HepG2 (cell line): ENCODE results near the gene ABCG1. TPM values are rescaled to one million over a fixed set of nuclear protein-coding genes. Genes with fewer than 3 reads are reported as not detected.

Experiments used
- ATAC-seq: fragments of 200-7000 bp; cut with Tn5 transposase; 3 replicates; pipeline ENCODE4 v1.9.1; 2020; ENCODE audit warnings: mild to moderate bottlenecking, moderate library complexity
- BruUV-seq: library from RNA; stranded (reverse); fragments of 400-500 nt; replicated peaks from 2 replicates; lab custom pipeline; 2021; lab: Mats Ljungman, UMichigan
- CTCF ChIA-PET: fragments of 300-600 bp; formaldehyde crosslinking; extraction: SDS; loops from one replicate; lab custom pipeline; 2021; ENCODE audit warnings: low total read pairs, inconsistent platforms, low intra/inter-chr PET ratio; lab: Yijun Ruan, JAX
- POLR2A ChIA-PET: fragments of 350-600 bp; sonication (Branson Sonifier 250); formaldehyde crosslinking; loops from one replicate; lab custom pipeline; 2020; ENCODE audit warnings: antibody characterized with exemption, inconsistent platforms; lab: Yijun Ruan, JAX
- DNase-seq: peaks from one replicate; pipeline ENCODE4 v3.0.0-alpha.2; 2015; ENCODE audit warnings: low spot score
- FAIRE-seq: peaks from 3 replicates; lab custom pipeline; 2011; peaks lifted over from hg19 to GRCh38; lab: Jason Lieb, UNC
- H2AFZ ChIP-seq: one replicate; pipeline ENCODE4 v1.6.1; 2011; ENCODE audit warnings: low read length, inconsistent platforms
- H3K27ac ChIP-seq: fragments of 300-600 bp; 3 replicates; pipeline ENCODE4 v1.8.0; 2011; ENCODE audit warnings: mixed run types, mild to moderate bottlenecking, mixed read lengths, low read length, inconsistent platforms; ENCODE audit not compliant: insufficient read depth; ENCODE audit errors: extremely low read length
- H3K27me3 ChIP-seq, 2 experiments: fragments of 200-600 bp in 1 of 2; 2 replicates in 1 of 2; 3 replicates in 1 of 2; pipeline versions ENCODE4 v1.6.0 to v1.8.0; 2011; ENCODE audit warnings: low read length in 2 of 2, mild to moderate bottlenecking in 2 of 2, moderate library complexity in 2 of 2, inconsistent platforms in 1 of 2; ENCODE audit not compliant: insufficient read depth in 2 of 2, control insufficient read depth in 1 of 2
- H3K36me3 ChIP-seq, 2 experiments: fragments of 200-600 bp in 1 of 2; replicated peaks in 1 of 2; 2 replicates in 1 of 2; 3 replicates in 1 of 2; pipeline versions ENCODE4 v1.5.1 to v1.8.0; 2011; ENCODE audit warnings: low read length in 2 of 2, inconsistent platforms in 1 of 2; ENCODE audit not compliant: insufficient read depth in 2 of 2, control insufficient read depth in 1 of 2
- H3K4me1 ChIP-seq: 2 replicates; pipeline ENCODE4 v1.5.1; 2012; ENCODE audit warnings: low read length, inconsistent platforms; ENCODE audit not compliant: insufficient read depth
- H3K4me2 ChIP-seq: 2 replicates; pipeline ENCODE4 v1.6.0; 2011; ENCODE audit warnings: low read depth, low read length, inconsistent platforms
- H3K4me3 ChIP-seq, 3 experiments: fragments of 200-600 bp in 1 of 3; sonication (generic), shearing (Covaris generic) in 1 of 3; replicated peaks in 1 of 3; 2 replicates each; pipeline ENCODE4 v1.5.1; 2011 to 2016; ENCODE audit warnings: low read length in 3 of 3, inconsistent platforms in 2 of 3, low read depth in 2 of 3, mild to moderate bottlenecking in 2 of 3, control low read depth in 1 of 3, mixed read lengths in 1 of 3; ENCODE audit not compliant: insufficient read depth in 1 of 3
- H3K79me2 ChIP-seq: one replicate; pipeline ENCODE4 v1.6.1; 2011; ENCODE audit warnings: low read length, inconsistent platforms; ENCODE audit not compliant: insufficient read depth
- H3K9ac ChIP-seq: 2 replicates; pipeline ENCODE4 v1.6.0; 2011; ENCODE audit warnings: mild to moderate bottlenecking, low read depth, low read length, inconsistent platforms; ENCODE audit not compliant: insufficient read depth
- H3K9me3 ChIP-seq: 2 replicates; pipeline ENCODE4 v1.5.1; 2012; ENCODE audit warnings: mild to moderate bottlenecking, low read length
- H4K20me1 ChIP-seq: 2 replicates; pipeline ENCODE4 v1.6.0; 2011; ENCODE audit warnings: inconsistent platforms, mild to moderate bottlenecking, low read length, moderate library complexity; ENCODE audit not compliant: insufficient read depth
- CBX2 ChIP-seq, 2 experiments: fragments of 200-600 bp in 1 of 2; sonication (generic); formaldehyde crosslinking in 1 of 2; IDR thresholded peaks; 2 replicates each; pipeline versions ENCODE4 v1.7.0 to v1.8.1; 2018 to 2022; ENCODE audit warnings: low read depth in 2 of 2, low read length in 1 of 2, mild to moderate bottlenecking in 1 of 2, missing genetic modification reagents in 1 of 2
- CERS6 ChIP-seq: sonication (generic); formaldehyde crosslinking; IDR thresholded peaks from 2 replicates; pipeline ENCODE4 v1.5.0; 2020; ENCODE audit warnings: missing genetic modification reagents
- in situ Hi-C: cut with HindIII; loops from 2 replicates; pipeline ENCODE4 v1.10.0; 2017; ENCODE audit warnings: low pct_unique_long_range_greater_than_20kb; ENCODE audit not compliant: extremely low pct_ligation_motif_present
- intact Hi-C: fragments of 100-400 bp; cut with micrococcal nuclease; formaldehyde crosslinking; loops from one replicate; pipeline ENCODE4 v1.10.0; 2022; ENCODE audit not compliant: unreplicated experiment
- polyA plus RNA-seq, 8 experiments: library from polyadenylated mRNA; depleted of rRNA in 3 of 8; stranded (reverse) in 7 of 8; unstranded in 1 of 8; fragments of >200 nt; fragmentation: Illumina TruSeq in 4 of 8; extraction: Trizol in 4 of 8; gene quantifications; 2 replicates each; pipeline versions ENCODE4 v1.2.1 to v1.2.3, GENCODE V29; 2011 to 2016; ENCODE audit warnings: low read depth in 4 of 8, missing spikeins in 1 of 8, mixed read lengths in 1 of 8; ENCODE audit not compliant: insufficient read depth in 1 of 8
- total RNA-seq, 5 experiments: library from RNA; depleted of rRNA; stranded (reverse); fragments of >200 nt; fragmentation: Illumina TruSeq; extraction: Trizol; gene quantifications; 2 replicates each; pipeline ENCODE4 v1.2.3, GENCODE V29; 2016; ENCODE audit warnings: low read depth in 1 of 5
- TF ChIP-seq, protein P1 (sequence below): fragments of 450-650 bp; IDR thresholded peaks from 2 replicates; pipeline ENCODE4 v1.6.1; 2017; ENCODE audit warnings: mild to moderate bottlenecking

ABCG1 gene
- total and polyA plus RNA-seq, 2 of the 13 experiments (the other 11 are each of a cell fraction or from before 2014, with no cell fraction given): 0.04 TPM; not detected in 1

- Histone ChIP-seq H3K4me3 (no peak overlapping the region), H3K27ac (no peak overlapping the region), H2AFZ (no peak overlapping the region), H3K79me2 (no peaks in the 10 kb centered on the region), H4K20me1 (no peaks in the 10 kb centered on the region), H3K9me3 (no peaks in the 10 kb centered on the region), H3K36me3 (no peaks in the 10 kb centered on the region), H3K4me2 (no peak overlapping the region), H3K27me3 (no peaks in the 10 kb centered on the region; a peak in 1 of 5 replicates), H3K9ac (no peak overlapping the region), H3K4me1 (peaks cover 19% of the 10 kb centered on the region)
- CTCF ChIA-PET: no interaction called here
- in situ Hi-C loops (no loop called here), intact Hi-C loops (no loop called here)
- POLR2A ChIA-PET: no interaction called here
- ATAC-seq: no peak
- FAIRE-seq: no peak
- no TSS peak for BruUV-seq
- TF ChIP-seq, protein P1, sequence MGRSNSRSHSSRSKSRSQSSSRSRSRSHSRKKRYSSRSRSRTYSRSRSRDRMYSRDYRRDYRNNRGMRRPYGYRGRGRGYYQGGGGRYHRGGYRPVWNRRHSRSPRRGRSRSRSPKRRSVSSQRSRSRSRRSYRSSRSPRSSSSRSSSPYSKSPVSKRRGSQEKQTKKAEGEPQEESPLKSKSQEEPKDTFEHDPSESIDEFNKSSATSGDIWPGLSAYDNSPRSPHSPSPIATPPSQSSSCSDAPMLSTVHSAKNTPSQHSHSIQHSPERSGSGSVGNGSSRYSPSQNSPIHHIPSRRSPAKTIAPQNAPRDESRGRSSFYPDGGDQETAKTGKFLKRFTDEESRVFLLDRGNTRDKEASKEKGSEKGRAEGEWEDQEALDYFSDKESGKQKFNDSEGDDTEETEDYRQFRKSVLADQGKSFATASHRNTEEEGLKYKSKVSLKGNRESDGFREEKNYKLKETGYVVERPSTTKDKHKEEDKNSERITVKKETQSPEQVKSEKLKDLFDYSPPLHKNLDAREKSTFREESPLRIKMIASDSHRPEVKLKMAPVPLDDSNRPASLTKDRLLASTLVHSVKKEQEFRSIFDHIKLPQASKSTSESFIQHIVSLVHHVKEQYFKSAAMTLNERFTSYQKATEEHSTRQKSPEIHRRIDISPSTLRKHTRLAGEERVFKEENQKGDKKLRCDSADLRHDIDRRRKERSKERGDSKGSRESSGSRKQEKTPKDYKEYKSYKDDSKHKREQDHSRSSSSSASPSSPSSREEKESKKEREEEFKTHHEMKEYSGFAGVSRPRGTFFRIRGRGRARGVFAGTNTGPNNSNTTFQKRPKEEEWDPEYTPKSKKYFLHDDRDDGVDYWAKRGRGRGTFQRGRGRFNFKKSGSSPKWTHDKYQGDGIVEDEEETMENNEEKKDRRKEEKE: no peak
- TF ChIP-seq CBX2 (IDR thresholded peaks at IDR 0.05; ENCODE audit: low read depth, low read length) (no peak), CBX2 (CRISPR knock-in tag; IDR thresholded peaks at IDR 0.05; ENCODE audit: low read depth) (no peak), CERS6 (CRISPR knock-in tag) (no peak)
- DNase-seq: no peak
Observed at GRCh38 chr21:42331660-42332059, 112.7 kb downstream of the ABCG1 start.
